Tibial artery (tissue), 4 donors: ENCODE results near the gene SHBG.
A peak's percentile ranks its signal among the peaks of the same experiment; 100 is the strongest.

Experiments used
- DNase-seq, 2 donors: peaks; one replicate each; pipeline ENCODE4 v3.0.0-alpha.2; 2019
- H3K27ac ChIP-seq, 2 donors: fragments of 200-600 bp; sonication (generic) in 1 of 2; 1 replicate in 1 of 2; 2 replicates in 1 of 2; pipeline ENCODE4 v1.5.1; 2018 to 2019; ENCODE audit warnings: mild to moderate bottlenecking in 1 of 2
- H3K27me3 ChIP-seq, 2 donors: fragments of 200-600 bp; sonication (generic) in 1 of 2; one replicate each; pipeline versions ENCODE4 v1.5.1 to v1.6.0; 2016 to 2019
- H3K36me3 ChIP-seq, 3 donors: fragments of 200-600 bp; sonication (generic) in 2 of 3; one replicate each; pipeline ENCODE4 v1.5.1; 2016 to 2019; ENCODE audit warnings: mild to moderate bottlenecking in 2 of 3
- H3K4me1 ChIP-seq, 4 donors: fragments of 200-600 bp; sonication (generic) in 2 of 4; 1 replicate in 3 of 4; 2 replicates in 1 of 4; pipeline ENCODE4 v1.5.1; 2016 to 2019
- H3K4me3 ChIP-seq, 2 donors: fragments of 200-600 bp; sonication (generic) in 1 of 2; 1 replicate in 1 of 2; 2 replicates in 1 of 2; pipeline ENCODE4 v1.5.1; 2018 to 2019; ENCODE audit warnings: mild to moderate bottlenecking in 2 of 2
- H3K9me3 ChIP-seq, 3 donors: fragments of 200-600 bp; sonication (generic) in 1 of 3; one replicate each; pipeline ENCODE4 v1.5.1; 2016 to 2019
- intact Hi-C: fragments of 100-400 bp; cut with DNase I; formaldehyde crosslinking; loops from one replicate; pipeline ENCODE4 v1.15.0; 2023; ENCODE audit warnings: low total_unique reads
- TF ChIP-seq, protein P1 (sequence below), 2 experiments: fragments of 200-600 bp in 1 of 2; fragments of 450-650 bp in 1 of 2; IDR thresholded peaks; one replicate each; pipeline ENCODE4 v1.5.1; 2017 to 2019; ENCODE audit warnings: antibody characterized with exemption in 2 of 2, mild to moderate bottlenecking in 1 of 2, moderate library complexity in 1 of 2

The SHBG gene

DNA sequence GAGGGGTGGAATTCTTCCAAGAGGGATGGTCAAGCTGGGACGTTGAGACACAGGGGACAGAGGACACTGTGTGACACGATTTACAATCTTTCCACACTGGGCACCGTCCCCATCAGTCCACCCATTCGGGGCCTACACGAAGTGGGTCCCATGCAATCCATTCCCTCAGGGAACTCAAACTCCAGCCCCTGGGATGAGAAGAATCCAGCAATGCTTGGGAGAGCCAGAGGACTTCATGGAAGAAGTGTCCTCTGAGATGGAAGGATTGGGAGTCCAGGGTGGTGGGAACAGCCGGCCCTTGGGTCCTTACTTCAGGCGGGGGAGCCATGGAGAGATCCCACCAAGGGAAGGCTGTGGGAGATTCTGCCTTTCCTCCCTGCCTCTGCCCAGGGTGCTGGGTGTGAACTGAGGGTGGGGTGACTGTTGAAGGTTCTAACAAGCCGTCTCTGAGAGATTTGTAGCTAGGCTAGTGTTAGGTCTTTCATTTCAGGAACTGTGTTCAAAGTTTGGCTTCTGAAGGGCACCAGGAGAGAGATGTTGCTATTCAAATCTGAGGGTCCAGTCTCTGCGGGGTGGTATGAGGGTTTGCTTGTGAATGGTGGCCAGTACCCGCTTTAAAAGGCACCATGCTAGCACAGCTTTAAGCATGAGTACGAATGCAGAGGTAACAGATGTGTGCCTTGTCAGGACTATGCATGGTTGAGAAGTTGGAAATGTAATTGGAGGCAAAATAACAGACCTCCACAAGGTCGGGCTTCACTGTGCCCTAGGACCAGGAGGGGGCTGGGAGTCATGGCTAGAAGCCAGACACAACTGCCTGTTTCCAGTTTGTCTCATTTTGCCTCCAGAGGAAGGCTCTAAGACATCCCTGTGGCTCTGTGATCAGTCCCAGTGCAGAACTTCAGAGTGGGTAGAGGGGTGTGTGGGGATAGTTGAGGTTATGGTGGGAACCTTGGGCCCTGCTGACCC lies 22.7 kb downstream of the SHBG start:
- intact Hi-C loops, result no loop called here
- H3K4me3 ChIP-seq, result no peak overlapping the region

DNA sequence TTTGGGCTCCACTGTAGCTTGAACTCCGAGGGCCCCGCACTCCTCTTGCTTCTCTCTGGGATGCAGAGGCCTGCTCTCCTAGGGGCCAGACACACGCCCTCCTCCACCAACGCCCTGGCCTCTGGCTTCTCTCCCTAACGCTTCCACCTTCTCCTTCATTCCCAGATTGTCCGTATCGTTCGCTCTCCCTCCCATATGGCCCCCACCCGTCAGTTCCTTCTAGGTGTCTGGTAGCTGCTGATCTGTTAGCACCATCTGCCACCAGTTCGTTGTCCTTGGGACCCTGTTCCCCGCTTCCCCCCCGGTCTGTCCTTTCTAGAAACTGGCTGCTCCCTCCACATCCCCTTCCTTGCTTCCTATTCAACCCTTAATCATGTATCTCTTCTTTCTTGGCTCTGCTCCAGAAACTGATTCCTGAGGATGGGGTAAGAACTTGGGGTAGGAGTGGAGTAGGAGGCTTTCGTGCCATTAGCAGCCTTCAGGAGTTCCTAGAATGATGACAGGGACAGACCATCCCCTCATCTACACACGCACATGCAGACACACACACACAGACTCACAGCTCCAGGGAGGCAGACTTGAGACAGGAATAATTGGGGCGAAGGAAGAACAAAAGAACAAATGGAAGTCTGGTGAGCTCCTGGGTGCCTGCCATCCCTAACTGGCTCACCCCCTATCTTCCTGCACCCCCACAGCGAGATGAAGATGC lies 25.1 kb downstream of the SHBG start:
- H3K4me1 ChIP-seq, result peaks cover 0 to 30% (median 23%) of the 10 kb centered on the region in 4 donors
- H3K4me3 ChIP-seq, result no peak overlapping the region
- no peaks in the 10 kb centered on the region for H3K9me3 ChIP-seq
- no peak overlapping the region for H3K27ac ChIP-seq
- no peak for DNase-seq
- TF ChIP-seq, protein P1, sequence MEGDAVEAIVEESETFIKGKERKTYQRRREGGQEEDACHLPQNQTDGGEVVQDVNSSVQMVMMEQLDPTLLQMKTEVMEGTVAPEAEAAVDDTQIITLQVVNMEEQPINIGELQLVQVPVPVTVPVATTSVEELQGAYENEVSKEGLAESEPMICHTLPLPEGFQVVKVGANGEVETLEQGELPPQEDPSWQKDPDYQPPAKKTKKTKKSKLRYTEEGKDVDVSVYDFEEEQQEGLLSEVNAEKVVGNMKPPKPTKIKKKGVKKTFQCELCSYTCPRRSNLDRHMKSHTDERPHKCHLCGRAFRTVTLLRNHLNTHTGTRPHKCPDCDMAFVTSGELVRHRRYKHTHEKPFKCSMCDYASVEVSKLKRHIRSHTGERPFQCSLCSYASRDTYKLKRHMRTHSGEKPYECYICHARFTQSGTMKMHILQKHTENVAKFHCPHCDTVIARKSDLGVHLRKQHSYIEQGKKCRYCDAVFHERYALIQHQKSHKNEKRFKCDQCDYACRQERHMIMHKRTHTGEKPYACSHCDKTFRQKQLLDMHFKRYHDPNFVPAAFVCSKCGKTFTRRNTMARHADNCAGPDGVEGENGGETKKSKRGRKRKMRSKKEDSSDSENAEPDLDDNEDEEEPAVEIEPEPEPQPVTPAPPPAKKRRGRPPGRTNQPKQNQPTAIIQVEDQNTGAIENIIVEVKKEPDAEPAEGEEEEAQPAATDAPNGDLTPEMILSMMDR (IDR thresholded peaks at IDR 0.05), result no peak
- no peaks in the 10 kb centered on the region for H3K36me3 ChIP-seq
- intact Hi-C loops, result no loop called here
- peaks cover 0 to 34% of the 10 kb centered on the region in 2 donors for H3K27me3 ChIP-seq

More for the DNA sequence above, 22.7 kb downstream of the SHBG start:
- H3K27ac ChIP-seq, result no peak overlapping the region
- TF ChIP-seq, protein P1 (IDR thresholded peaks at IDR 0.05), result no peak
- peaks cover 0 to 32% (median 24%) of the 10 kb centered on the region in 4 donors for H3K4me1 ChIP-seq
- no peaks in the 10 kb centered on the region for H3K9me3 ChIP-seq
- H3K36me3 ChIP-seq, result no peaks in the 10 kb centered on the region
- DNase-seq, result no peak
- H3K27me3 ChIP-seq, result peaks cover 0 to 52% of the 10 kb centered on the region in 2 donors

DNA sequence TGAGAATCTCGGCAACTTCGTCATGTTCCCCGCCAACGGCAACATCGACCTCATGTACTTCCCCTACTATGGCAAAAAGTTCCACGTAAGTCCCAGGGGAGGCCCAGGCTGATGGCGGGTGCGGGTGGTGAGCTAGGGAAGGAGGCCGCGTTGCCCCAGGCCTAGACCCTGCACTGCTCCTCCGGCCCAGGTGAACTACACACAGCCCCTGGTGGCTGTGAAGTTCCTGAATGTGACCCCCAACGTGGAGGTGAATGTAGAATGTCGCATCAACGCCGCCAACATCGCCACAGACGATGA lies 25.6 kb downstream of the SHBG start:
- Histone ChIP-seq H3K4me1 (peaks cover 0 to 25% (median 19%) of the 10 kb centered on the region in 4 donors), H3K27ac (no peak overlapping the region), H3K4me3 (no peak overlapping the region), H3K36me3 (no peaks in the 10 kb centered on the region), H3K27me3 (peaks cover 0 to 29% of the 10 kb centered on the region in 2 donors), H3K9me3 (no peaks in the 10 kb centered on the region)
- TF ChIP-seq, protein P1 (IDR thresholded peaks at IDR 0.05), result no peak
- intact Hi-C loops, result no loop called here
- no peak for DNase-seq

DNA sequence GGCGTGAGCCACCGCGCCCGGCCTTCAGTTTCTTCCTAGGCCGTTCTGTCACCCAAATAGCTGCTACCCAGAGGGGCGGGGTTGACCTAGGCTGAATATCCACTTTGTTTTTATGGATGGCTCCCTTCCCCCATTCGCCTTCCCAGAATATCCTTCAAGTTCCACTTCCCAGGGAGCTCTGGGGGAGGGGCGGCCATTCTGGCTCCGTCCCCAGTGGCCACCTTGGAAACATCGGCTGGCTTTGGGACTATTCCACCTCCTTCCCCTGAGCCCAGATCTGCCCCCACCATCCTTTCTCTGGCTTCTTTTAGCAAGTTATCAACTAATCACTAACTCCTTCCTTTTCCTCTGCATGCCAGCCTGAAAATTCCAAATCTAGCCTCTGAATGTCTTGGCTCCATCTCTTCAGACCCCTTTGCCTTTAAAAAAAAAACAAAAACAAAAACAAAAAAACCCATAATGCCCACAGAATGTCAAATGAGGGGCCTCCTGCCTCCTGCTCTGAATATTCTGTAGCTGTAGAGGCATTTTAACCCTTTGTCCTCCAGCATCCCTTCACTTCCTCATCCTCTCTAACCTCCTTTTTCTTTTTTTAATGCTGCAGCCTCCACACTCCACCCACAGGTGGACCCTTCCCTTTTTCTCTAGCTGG lies 27.1 kb downstream of the SHBG start:
- Histone ChIP-seq H3K36me3 (no peaks in the 10 kb centered on the region), H3K27ac (no peak overlapping the region), H3K9me3 (no peaks in the 10 kb centered on the region), H3K4me1 (peaks cover 0 to 9% (median 4%) of the 10 kb centered on the region in 4 donors), H3K27me3 (peaks cover 0 to 13% of the 10 kb centered on the region in 2 donors), H3K4me3 (no peak overlapping the region)
- DNase-seq, result peak in 1 of 2 donors; percentile 69
- TF ChIP-seq, protein P1 (IDR thresholded peaks at IDR 0.05), result peak in 1 of 2 experiments; percentile 4
- intact Hi-C loops, result no loop called here

DNA sequence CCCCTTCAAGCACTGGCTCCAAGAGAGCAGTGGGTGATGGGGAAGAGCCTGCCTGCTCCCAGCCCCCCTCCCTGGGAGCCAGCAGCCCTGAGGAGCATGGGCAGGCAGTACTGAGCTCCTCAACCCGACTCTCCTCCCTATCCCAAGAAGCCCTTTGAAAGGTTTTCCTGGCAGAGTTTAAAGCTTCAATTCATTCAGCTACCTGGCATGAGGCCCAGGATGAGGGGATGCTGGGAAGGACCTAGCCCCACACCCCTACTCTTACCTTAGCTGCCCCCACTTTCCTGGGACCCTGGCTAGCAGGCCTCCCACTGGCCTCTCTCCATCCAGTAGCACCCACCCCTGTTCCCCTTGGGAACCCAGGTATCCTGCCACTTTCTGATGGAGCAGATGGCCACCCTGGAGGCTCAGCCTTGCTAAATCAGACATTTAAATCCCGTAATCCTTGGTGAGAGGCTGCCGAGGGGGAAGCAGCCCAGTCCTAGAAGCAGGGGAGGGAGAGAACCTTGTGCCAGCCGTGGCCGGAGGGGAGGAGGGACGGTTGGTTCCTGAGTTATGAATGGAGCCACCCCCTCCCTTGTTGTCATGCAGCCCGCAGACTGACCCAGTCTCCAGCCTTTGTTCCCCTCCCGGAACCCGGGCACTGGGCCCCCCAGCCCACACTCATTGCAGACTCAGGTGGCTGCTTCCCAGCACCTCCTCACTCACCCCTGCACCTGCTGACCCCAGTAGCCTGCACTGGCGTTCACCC lies 37.9 kb downstream of the SHBG start:
- intact Hi-C loops, result no loop called here
- Histone ChIP-seq H3K4me3 (no peak overlapping the region), H3K27ac (no peak overlapping the region), H3K9me3 (no peaks in the 10 kb centered on the region), H3K27me3 (no peaks in the 10 kb centered on the region), H3K4me1 (no peaks in the 10 kb centered on the region), H3K36me3 (peaks cover 37 to 74% (median 59%) of the 10 kb centered on the region in 3 donors)
- TF ChIP-seq, protein P1 (IDR thresholded peaks at IDR 0.05), result no peak
- no peak for DNase-seq
